Measurements from ENCODE around the gene TYRO3.
A peak's percentile ranks its signal among the peaks of the same experiment; 100 is the strongest.

The TYRO3 gene

GRCh38 chr15:41599061-41599460, 40.0 kb downstream of the TYRO3 start:
- H3K36me3 Mint-ChIP-seq, result no peaks in the 10 kb centered on the region
- H3K9me3 Mint-ChIP-seq (ENCODE audit: low read depth), result no peaks in the 10 kb centered on the region
- H3K27me3 Mint-ChIP-seq, result peaks cover 6% of the 10 kb centered on the region
- H3K4me1 Mint-ChIP-seq (ENCODE audit: low read depth), result peaks cover 5% of the 10 kb centered on the region
- no peak overlapping the region for H3K4me3 Mint-ChIP-seq
- H3K27ac Mint-ChIP-seq, result no peak overlapping the region

- Mint-ChIP-seq H3K4me3 (no peak overlapping the region), H3K4me1 (ENCODE audit: low read depth) (peaks cover 10% of the 10 kb centered on the region), H3K27ac (no peak overlapping the region), H3K36me3 (no peaks in the 10 kb centered on the region), H3K9me3 (ENCODE audit: low read depth) (no peaks in the 10 kb centered on the region), H3K27me3 (peaks cover 4% of the 10 kb centered on the region)
Measured at GRCh38 chr15:41603411-41603935, 44.5 kb downstream of the TYRO3 start.

- no peak overlapping the region for H3K27ac Mint-ChIP-seq
- H3K9me3 Mint-ChIP-seq (ENCODE audit: low read depth), result no peaks in the 10 kb centered on the region
- H3K36me3 Mint-ChIP-seq, result no peaks in the 10 kb centered on the region
- peaks cover 4% of the 10 kb centered on the region for H3K27me3 Mint-ChIP-seq
- H3K4me1 Mint-ChIP-seq (ENCODE audit: low read depth), result peaks cover 10% of the 10 kb centered on the region
- H3K4me3 Mint-ChIP-seq, result peak overlapping the region; percentile 63
Measured at GRCh38 chr15:41603941-41604911, 45.2 kb downstream of the TYRO3 start.

GRCh38 chr15:41605566-41605965, 46.6 kb downstream of the TYRO3 start:
- Mint-ChIP-seq H3K36me3 (no peaks in the 10 kb centered on the region), H3K27ac (no peak overlapping the region), H3K4me1 (ENCODE audit: low read depth) (peaks cover 10% of the 10 kb centered on the region), H3K9me3 (ENCODE audit: low read depth) (no peaks in the 10 kb centered on the region), H3K4me3 (no peak overlapping the region), H3K27me3 (peaks cover 4% of the 10 kb centered on the region)

GRCh38 chr15:41606997-41607396, 48.0 kb downstream of the TYRO3 start:
- Mint-ChIP-seq H3K9me3 (ENCODE audit: low read depth) (no peaks in the 10 kb centered on the region), H3K27ac (no peak overlapping the region)

GRCh38 chr15:41609123-41609522, 50.1 kb downstream of the TYRO3 start:
- no peak overlapping the region for H3K4me3 Mint-ChIP-seq
- no peaks in the 10 kb centered on the region for H3K9me3 Mint-ChIP-seq (ENCODE audit: low read depth)
- H3K27me3 Mint-ChIP-seq, result no peaks in the 10 kb centered on the region
- no peaks in the 10 kb centered on the region for H3K36me3 Mint-ChIP-seq
- H3K4me1 Mint-ChIP-seq (ENCODE audit: low read depth), result peaks cover 5% of the 10 kb centered on the region
- no peak overlapping the region for H3K27ac Mint-ChIP-seq

More at GRCh38 chr15:41606997-41607396, 48.0 kb downstream of the TYRO3 start:
- Mint-ChIP-seq H3K4me1 (ENCODE audit: low read depth) (peaks cover 10% of the 10 kb centered on the region), H3K27me3 (peaks cover 4% of the 10 kb centered on the region), H3K4me3 (no peak overlapping the region), H3K36me3 (no peaks in the 10 kb centered on the region)

GRCh38 chr15:41610048-41610447, 51.0 kb downstream of the TYRO3 start:
- Mint-ChIP-seq H3K4me3 (no peak overlapping the region), H3K27me3 (no peaks in the 10 kb centered on the region), H3K4me1 (ENCODE audit: low read depth) (no peaks in the 10 kb centered on the region), H3K9me3 (ENCODE audit: low read depth) (no peaks in the 10 kb centered on the region), H3K27ac (no peak overlapping the region), H3K36me3 (no peaks in the 10 kb centered on the region)

GRCh38 chr15:41620536-41621199, 61.7 kb downstream of the TYRO3 start:
- H3K4me1 Mint-ChIP-seq (ENCODE audit: low read depth), result peaks cover 16% of the 10 kb centered on the region
- H3K27me3 Mint-ChIP-seq, result no peaks in the 10 kb centered on the region
- peaks cover 2% of the 10 kb centered on the region for H3K36me3 Mint-ChIP-seq
- H3K4me3 Mint-ChIP-seq, result peak overlapping the region; percentile 76
- peak overlapping the region; percentile 79 for H3K27ac Mint-ChIP-seq
- no peaks in the 10 kb centered on the region for H3K9me3 Mint-ChIP-seq (ENCODE audit: low read depth)

GRCh38 chr15:41621200-41622193, 62.5 kb downstream of the TYRO3 start:
- no peaks in the 10 kb centered on the region for H3K9me3 Mint-ChIP-seq (ENCODE audit: low read depth)
- H3K27me3 Mint-ChIP-seq, result no peaks in the 10 kb centered on the region
- H3K27ac Mint-ChIP-seq, result peak overlapping the region; percentile 80
- H3K36me3 Mint-ChIP-seq, result peaks cover 2% of the 10 kb centered on the region
- peaks cover 16% of the 10 kb centered on the region for H3K4me1 Mint-ChIP-seq (ENCODE audit: low read depth)
- peak overlapping the region; percentile 76 for H3K4me3 Mint-ChIP-seq

GRCh38 chr15:41622901-41623300, 63.9 kb downstream of the TYRO3 start:
- no peak overlapping the region for H3K27ac Mint-ChIP-seq
- H3K27me3 Mint-ChIP-seq, result no peaks in the 10 kb centered on the region
- H3K4me1 Mint-ChIP-seq (ENCODE audit: low read depth), result peaks cover 16% of the 10 kb centered on the region
- H3K36me3 Mint-ChIP-seq, result peaks cover 2% of the 10 kb centered on the region
- H3K9me3 Mint-ChIP-seq (ENCODE audit: low read depth), result no peaks in the 10 kb centered on the region
- H3K4me3 Mint-ChIP-seq, result no peak overlapping the region

- H3K9me3 Mint-ChIP-seq (ENCODE audit: low read depth), result no peaks in the 10 kb centered on the region
- peaks cover 10% of the 10 kb centered on the region for H3K4me1 Mint-ChIP-seq (ENCODE audit: low read depth)
- H3K4me3 Mint-ChIP-seq, result no peak overlapping the region
- H3K27ac Mint-ChIP-seq, result no peak overlapping the region
- H3K36me3 Mint-ChIP-seq, result no peaks in the 10 kb centered on the region
- no peaks in the 10 kb centered on the region for H3K27me3 Mint-ChIP-seq
Measured at GRCh38 chr15:41627203-41627602, 68.2 kb downstream of the TYRO3 start.

- Mint-ChIP-seq H3K9me3 (ENCODE audit: low read depth) (no peaks in the 10 kb centered on the region), H3K27ac (no peak overlapping the region), H3K4me1 (ENCODE audit: low read depth) (peaks cover 13% of the 10 kb centered on the region), H3K27me3 (no peaks in the 10 kb centered on the region), H3K4me3 (no peak overlapping the region), H3K36me3 (no peaks in the 10 kb centered on the region)
Measured at GRCh38 chr15:41629463-41629862, 70.5 kb downstream of the TYRO3 start.

GRCh38 chr15:41629883-41630282, 70.9 kb downstream of the TYRO3 start:
- Mint-ChIP-seq H3K4me3 (no peak overlapping the region), H3K36me3 (no peaks in the 10 kb centered on the region), H3K27me3 (no peaks in the 10 kb centered on the region)

GRCh38 chr15:41630616-41631217, 71.7 kb downstream of the TYRO3 start:
- no peaks in the 10 kb centered on the region for H3K9me3 Mint-ChIP-seq (ENCODE audit: low read depth)
- H3K4me3 Mint-ChIP-seq, result no peak overlapping the region
- H3K4me1 Mint-ChIP-seq (ENCODE audit: low read depth), result peaks cover 12% of the 10 kb centered on the region
- no peaks in the 10 kb centered on the region for H3K36me3 Mint-ChIP-seq
- no peak overlapping the region for H3K27ac Mint-ChIP-seq
- no peaks in the 10 kb centered on the region for H3K27me3 Mint-ChIP-seq

More at GRCh38 chr15:41629883-41630282, 70.9 kb downstream of the TYRO3 start:
- H3K4me1 Mint-ChIP-seq (ENCODE audit: low read depth), result peaks cover 14% of the 10 kb centered on the region
- H3K9me3 Mint-ChIP-seq (ENCODE audit: low read depth), result no peaks in the 10 kb centered on the region
- no peak overlapping the region for H3K27ac Mint-ChIP-seq
